DOHH2 (cell line): ENCODE data around the gene TRPM5.

Experiments
- EZH2phosphoT487 ChIP-seq: fragments of 200-600 bp; sonication (generic); IDR thresholded peaks from 2 replicates; pipeline ENCODE4 v1.6.1; 2017; ENCODE audit warnings: borderline replicate concordance, mild to moderate bottlenecking, antibody characterized with exemption, low read length, moderate library complexity, mixed read lengths
- TF ChIP-seq, protein P1 (sequence below): fragments of 200-600 bp; sonication (generic); IDR thresholded peaks from one replicate; pipeline ENCODE4 v1.5.1; 2014; ENCODE audit warnings: antibody characterized with exemption, mild to moderate bottlenecking, low read depth, low read length; ENCODE audit not compliant: poor library complexity, severe bottlenecking

DNA sequence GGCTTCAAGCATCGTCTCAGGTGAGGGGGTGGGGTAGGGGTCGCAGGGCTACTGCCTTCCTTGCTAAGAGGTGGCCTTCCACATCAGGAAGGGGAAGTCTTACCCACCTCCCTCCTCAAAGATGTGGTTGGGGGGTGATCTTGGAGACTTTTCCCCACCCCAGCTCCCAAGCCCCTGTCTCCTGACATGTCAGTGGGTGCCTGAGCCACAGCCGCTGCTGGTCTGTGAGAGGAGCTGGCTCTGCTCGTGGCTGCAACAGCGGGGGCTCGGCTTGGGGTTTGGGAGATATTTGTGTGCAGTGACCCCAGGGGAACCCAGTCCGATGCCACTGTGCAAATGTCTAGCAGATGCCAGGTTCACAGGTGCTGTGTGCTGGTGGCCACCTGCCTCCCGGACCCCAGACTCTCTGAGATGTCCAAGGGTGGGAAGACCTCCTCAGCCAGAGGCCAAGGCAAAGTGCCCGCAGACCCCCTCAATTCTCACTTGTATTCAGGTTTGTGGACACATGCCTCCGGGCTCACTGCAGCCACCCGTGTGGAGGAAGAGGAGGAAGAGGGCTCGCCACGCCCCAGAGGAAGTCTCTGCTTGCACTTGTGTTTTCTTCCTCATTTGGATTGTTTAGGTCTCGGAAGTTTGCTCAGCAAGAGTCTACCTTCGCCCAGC, 2.4 kb upstream of the TRPM5 start:
- TF ChIP-seq, protein P1, sequence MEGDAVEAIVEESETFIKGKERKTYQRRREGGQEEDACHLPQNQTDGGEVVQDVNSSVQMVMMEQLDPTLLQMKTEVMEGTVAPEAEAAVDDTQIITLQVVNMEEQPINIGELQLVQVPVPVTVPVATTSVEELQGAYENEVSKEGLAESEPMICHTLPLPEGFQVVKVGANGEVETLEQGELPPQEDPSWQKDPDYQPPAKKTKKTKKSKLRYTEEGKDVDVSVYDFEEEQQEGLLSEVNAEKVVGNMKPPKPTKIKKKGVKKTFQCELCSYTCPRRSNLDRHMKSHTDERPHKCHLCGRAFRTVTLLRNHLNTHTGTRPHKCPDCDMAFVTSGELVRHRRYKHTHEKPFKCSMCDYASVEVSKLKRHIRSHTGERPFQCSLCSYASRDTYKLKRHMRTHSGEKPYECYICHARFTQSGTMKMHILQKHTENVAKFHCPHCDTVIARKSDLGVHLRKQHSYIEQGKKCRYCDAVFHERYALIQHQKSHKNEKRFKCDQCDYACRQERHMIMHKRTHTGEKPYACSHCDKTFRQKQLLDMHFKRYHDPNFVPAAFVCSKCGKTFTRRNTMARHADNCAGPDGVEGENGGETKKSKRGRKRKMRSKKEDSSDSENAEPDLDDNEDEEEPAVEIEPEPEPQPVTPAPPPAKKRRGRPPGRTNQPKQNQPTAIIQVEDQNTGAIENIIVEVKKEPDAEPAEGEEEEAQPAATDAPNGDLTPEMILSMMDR: no peak
- no peak for TF ChIP-seq EZH2phosphoT487
